LNCaP clone FGC (cell line): ENCODE measurements around the gene MC5R.
A peak's percentile ranks its signal among the peaks of the same experiment; 100 is the strongest.

Source experiments
- DNase-seq: peaks from one replicate; pipeline ENCODE4 v3.0.0-alpha.2; 2011; ENCODE audit warnings: low read depth
- H3K4me3 ChIP-seq: 2 replicates; pipeline ENCODE4 v1.5.1; 2011; ENCODE audit warnings: mild to moderate bottlenecking, low read depth, low read length, control low read depth
- CTCF ChIP-seq: IDR thresholded peaks from 2 replicates; pipeline ENCODE4 v1.5.1; 2012; ENCODE audit warnings: mild to moderate bottlenecking; ENCODE audit not compliant: control insufficient read depth, insufficient read depth; ENCODE audit errors: extremely low read depth

MC5R gene

DNA sequence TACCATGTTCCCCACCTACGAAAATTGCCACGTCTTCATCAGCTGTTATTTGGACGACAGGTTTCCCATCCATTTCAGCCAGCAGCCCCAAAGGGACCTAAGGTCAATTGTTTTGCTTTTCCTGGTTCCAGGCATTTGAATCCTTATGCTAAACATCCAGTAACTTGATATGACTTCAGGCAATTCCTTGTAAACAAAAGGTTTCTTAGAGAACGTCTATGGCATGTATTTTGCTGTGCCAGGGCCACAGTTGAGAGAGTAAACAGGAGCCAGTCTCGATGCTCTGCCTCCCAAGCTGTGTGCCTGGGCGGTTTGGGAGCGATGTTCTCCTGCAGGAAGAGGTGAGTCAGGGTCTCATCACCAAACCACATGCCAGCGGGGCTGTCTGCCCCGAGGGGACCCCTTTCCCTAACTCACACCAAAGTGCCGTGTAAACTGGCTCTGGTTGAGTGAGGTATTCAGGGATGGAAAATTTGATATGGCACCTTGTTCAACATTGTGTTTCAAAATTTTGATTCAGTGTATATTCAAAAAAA, 12.9 kb upstream of the MC5R start:
- H3K4me3 ChIP-seq: no peak overlapping the region
- DNase-seq: no peak
- no peak for TF ChIP-seq CTCF

DNA sequence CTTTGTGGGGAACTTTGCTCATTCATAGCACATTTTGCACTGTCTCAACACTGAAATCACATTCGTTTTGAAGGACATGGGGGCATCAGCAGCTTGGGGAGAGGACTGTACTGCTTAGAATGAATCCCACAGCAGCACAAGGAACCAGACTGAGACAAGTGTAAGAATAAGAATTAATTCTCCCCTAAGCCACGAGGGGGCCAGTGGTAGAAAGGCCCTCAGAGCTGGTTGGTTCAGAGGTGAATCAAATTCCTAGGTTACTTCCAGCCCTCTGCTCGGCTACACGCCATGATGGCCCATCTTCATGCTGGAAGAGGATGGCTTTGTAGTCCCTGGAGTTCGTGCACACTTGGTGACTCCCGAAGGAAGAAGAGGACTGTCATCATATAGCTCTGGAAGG, 12.0 kb upstream of the MC5R start:
- no peak for DNase-seq
- H3K4me3 ChIP-seq: no peak overlapping the region
- no peak for TF ChIP-seq CTCF

DNA sequence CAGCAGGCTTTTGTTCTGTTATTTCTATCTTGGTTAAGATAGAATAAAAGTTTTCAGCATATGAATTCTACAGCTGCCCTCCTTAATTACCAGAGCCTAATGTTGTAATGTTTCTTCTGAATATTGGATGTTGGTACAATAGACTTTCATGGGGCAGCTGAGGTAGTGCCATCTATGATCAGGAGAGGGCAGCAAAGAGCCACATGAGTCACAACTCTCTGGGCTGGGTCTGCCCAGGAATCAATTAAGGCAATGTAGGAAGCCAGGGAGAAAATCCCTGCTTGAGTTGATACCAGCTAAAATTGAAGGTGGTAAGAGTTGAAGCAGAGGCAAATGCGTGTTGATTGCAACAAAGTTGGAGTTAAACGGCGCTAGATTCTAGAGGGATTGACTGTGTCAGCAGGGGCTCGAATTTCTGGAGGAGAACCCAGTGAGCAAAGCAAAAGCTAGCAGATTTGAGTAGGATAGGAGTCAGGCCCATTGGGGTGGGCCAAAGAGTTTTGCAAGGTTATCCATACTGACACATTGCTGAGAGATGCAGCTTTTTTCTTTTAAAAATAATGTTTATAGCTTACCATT, 10.6 kb upstream of the MC5R start:
- TF ChIP-seq CTCF: peak; percentile 89
- H3K4me3 ChIP-seq: no peak overlapping the region
- no peak for DNase-seq

- no peak for TF ChIP-seq CTCF
- DNase-seq: no peak
- H3K4me3 ChIP-seq: no peak overlapping the region
These were observed 2.3 kb downstream of the MC5R start for GRCh38 chr18:13826209-13826608.

GRCh38 chr18:13831864-13832508, 8.0 kb downstream of the MC5R start:
- no peak overlapping the region for H3K4me3 ChIP-seq
- TF ChIP-seq CTCF: peak; percentile 59
- no peak for DNase-seq

DNA sequence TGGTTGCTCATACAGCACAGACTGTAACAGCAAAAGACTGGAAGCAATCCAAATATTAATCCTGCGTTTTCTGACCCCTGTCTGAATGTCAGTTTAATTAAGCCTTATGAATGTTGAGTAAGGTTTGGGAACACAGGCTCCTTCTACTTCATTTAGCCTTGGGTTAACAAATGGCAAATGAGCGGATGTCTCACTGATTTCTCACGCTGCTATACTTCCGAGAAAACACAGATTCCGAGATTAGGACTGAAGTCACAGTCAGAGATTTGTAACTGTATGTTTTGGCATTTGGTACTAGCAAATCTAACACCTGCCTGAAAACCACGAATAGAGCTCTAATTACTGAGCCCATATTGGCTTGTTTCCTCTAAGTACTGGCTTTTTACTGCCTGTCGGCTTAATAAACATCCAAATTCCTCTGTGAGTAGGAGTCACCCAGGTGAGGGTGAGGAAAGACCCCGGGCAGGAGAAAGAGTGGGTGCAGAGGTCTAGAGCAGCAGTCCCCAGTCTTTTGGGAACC, 10.6 kb downstream of the MC5R start:
- DNase-seq: no peak
- no peak overlapping the region for H3K4me3 ChIP-seq
- no peak for TF ChIP-seq CTCF
